Measurements from ENCODE around the gene UBE2H. TPM values are rescaled to one million over a fixed set of nuclear protein-coding genes. Genes with fewer than 3 reads are reported as not detected.

Gene UBE2H
- total RNA-seq, 1 experiment from 2014 or later: 128 TPM

DNA sequence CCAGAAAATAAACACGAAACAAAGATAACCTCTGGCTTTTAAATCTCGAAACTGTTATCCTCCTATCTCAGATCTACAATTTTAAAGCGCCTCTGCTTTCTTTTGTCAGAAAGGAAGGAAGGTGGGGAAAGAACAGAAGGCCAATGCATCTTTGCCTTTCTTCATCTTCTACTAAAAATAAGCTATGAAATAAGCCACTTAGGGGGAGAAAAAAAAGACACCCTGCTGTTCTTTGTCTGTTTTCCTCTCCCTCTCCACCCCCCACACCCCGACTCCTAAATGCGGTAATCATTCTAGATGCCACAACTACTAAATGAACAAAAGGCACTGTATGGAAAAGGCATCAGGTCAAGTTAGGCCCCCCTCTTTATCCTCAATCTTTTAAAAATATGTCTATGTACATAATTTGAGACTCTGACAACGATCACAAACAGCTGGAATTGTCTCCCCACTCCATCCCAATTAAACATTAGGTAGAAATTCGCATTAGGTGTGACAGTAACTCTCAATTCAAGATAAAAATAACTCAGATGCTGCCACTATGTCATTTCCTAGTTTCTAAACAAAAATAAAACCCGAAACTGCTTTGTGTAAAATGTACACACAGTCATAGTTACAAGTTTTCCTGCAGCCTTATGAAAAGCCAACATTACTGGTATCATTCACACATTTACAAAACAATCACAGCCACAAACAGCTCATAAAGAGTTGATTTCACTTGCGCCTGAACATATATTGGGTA, 2.4 kb downstream of the UBE2H start:
- peaks cover 1% of the 10 kb centered on the region for H3K4me1 Mint-ChIP-seq (ENCODE audit: insufficient read depth, unreplicated experiment)
- no TSS peak for BruUV-seq (replicated peaks)
- no peak overlapping the region for H3K27ac Mint-ChIP-seq (ENCODE audit: low read depth, unreplicated experiment)
- TF ChIP-seq, protein P1, sequence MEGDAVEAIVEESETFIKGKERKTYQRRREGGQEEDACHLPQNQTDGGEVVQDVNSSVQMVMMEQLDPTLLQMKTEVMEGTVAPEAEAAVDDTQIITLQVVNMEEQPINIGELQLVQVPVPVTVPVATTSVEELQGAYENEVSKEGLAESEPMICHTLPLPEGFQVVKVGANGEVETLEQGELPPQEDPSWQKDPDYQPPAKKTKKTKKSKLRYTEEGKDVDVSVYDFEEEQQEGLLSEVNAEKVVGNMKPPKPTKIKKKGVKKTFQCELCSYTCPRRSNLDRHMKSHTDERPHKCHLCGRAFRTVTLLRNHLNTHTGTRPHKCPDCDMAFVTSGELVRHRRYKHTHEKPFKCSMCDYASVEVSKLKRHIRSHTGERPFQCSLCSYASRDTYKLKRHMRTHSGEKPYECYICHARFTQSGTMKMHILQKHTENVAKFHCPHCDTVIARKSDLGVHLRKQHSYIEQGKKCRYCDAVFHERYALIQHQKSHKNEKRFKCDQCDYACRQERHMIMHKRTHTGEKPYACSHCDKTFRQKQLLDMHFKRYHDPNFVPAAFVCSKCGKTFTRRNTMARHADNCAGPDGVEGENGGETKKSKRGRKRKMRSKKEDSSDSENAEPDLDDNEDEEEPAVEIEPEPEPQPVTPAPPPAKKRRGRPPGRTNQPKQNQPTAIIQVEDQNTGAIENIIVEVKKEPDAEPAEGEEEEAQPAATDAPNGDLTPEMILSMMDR (IDR thresholded peaks at IDR 0.05; ENCODE audit: unreplicated experiment): no peak
- no peaks in the 10 kb centered on the region for H3K9me3 Mint-ChIP-seq (ENCODE audit: unreplicated experiment)
- H3K27me3 Mint-ChIP-seq (ENCODE audit: insufficient read depth, unreplicated experiment): no peaks in the 10 kb centered on the region
- ChIA-PET POLR2A (interaction anchor here (0.8 to 9.6 kb wide), 25 partner anchors 10 to 338 kb away, joined by 3 to 187 read pairs (median 9); partner anchors contain the start of gene KLHDC10), CTCF (interaction anchor here (0.5 to 6.3 kb wide), 8 partner anchors 9 to 744 kb away, joined by 3 to 47 read pairs (median 6); no protein-coding TSS in a partner anchor)
- intact Hi-C loops (cut with micrococcal nuclease): loop anchor here (2.0 to 5.0 kb wide), 2 partner anchors 98 to 120 kb away; no protein-coding TSS in a partner anchor
- peak; percentile 38 for DNase-seq (ENCODE audit: unreplicated experiment)
- peaks cover 16% of the 10 kb centered on the region for H3K36me3 Mint-ChIP-seq (ENCODE audit: insufficient read depth, unreplicated experiment)
- H3K4me3 Mint-ChIP-seq (ENCODE audit: unreplicated experiment): no peak overlapping the region

DNA sequence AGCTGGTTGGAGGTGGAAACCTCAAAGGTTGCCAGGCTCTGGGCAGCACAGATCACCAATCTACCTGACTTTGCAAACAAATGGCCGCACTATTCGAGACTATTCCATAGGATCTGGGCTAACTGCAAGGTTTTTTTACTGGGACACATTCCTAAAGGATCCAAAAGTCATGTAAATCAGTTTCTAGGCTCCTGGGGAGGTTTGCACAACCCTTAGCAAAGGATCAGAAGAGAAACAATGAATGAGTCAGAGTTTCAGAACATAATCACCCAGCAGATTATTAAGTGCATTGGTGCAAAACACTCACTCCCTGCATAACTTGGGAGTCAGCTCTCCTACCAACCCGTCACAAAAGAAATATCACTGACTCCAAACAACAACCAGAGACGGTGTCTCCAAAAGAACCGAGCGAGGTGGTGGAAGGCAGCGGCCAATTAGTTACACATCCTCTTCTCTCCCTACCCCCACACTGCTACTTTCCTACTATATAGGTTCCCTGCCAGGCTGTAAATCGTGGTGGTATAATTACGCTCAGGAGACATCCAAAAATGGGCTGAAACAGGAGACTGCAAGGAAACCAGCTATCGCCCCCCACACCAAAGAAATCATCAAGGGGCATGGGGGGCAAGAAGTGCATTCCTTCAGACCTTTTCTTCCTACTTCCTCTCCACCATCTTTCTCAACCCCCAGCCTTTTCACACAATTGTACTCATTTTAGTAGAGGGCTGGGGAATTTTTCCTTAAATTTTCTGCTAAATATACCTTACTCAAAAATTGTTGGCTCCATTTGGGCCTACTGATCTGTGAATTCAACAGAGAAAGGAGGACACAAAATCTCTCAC, 3.2 kb downstream of the UBE2H start:
- TSS peak; percentile 87 for BruUV-seq (replicated peaks)
- Mint-ChIP-seq H3K9me3 (ENCODE audit: unreplicated experiment) (no peaks in the 10 kb centered on the region), H3K36me3 (ENCODE audit: insufficient read depth, unreplicated experiment) (peaks cover 24% of the 10 kb centered on the region), H3K4me3 (ENCODE audit: unreplicated experiment) (no peak overlapping the region), H3K4me1 (ENCODE audit: insufficient read depth, unreplicated experiment) (no peaks in the 10 kb centered on the region), H3K27ac (ENCODE audit: low read depth, unreplicated experiment) (no peak overlapping the region), H3K27me3 (ENCODE audit: insufficient read depth, unreplicated experiment) (no peaks in the 10 kb centered on the region)
- TF ChIP-seq, protein P1 (IDR thresholded peaks at IDR 0.05; ENCODE audit: unreplicated experiment): no peak
- ChIA-PET CTCF (interaction anchor here (0.6 to 6.3 kb wide), 10 partner anchors 9 to 358 kb away, joined by 3 to 47 read pairs (median 4); no protein-coding TSS in a partner anchor), POLR2A (interaction anchor here (0.7 to 9.6 kb wide), 41 partner anchors 10 to 1009 kb away, joined by 3 to 187 read pairs (median 7); partner anchors contain the start of gene KLHDC10)
- DNase-seq (ENCODE audit: unreplicated experiment): peak; percentile 92
- intact Hi-C loops (cut with micrococcal nuclease): loop anchor here (1.0 to 5.0 kb wide), 3 partner anchors 35 to 119 kb away; no protein-coding TSS in a partner anchor

DNA sequence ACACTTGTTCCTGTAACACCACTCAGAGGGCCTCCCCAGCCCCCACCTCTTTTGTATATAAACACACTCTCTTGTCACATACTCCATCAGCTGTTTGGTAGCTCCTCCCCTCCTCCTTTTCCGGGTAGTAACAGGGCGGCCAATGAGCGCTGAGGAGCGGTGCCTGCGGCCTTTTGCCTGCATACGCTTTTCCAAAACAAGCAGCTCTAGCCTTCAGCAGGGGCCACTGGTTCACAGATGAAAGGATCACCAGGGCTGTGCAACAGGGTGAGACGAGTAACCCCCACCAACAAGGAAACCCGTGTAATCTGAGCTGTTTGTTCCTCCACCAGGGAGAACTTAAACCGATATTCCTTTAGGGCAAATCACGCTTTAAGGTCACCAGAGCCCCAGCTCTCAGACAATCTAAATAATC, 3.9 kb downstream of the UBE2H start:
- ChIA-PET CTCF (interaction anchor here (0.5 to 6.3 kb wide), 9 partner anchors 10 to 284 kb away, joined by 3 to 47 read pairs (median 4); no protein-coding TSS in a partner anchor), POLR2A (interaction anchor here (0.5 to 9.6 kb wide), 40 partner anchors 10 to 1010 kb away, joined by 3 to 187 read pairs (median 6); partner anchors contain the start of gene KLHDC10)
- Mint-ChIP-seq H3K9me3 (ENCODE audit: unreplicated experiment) (no peaks in the 10 kb centered on the region), H3K36me3 (ENCODE audit: insufficient read depth, unreplicated experiment) (peaks cover 30% of the 10 kb centered on the region), H3K27me3 (ENCODE audit: insufficient read depth, unreplicated experiment) (no peaks in the 10 kb centered on the region), H3K4me3 (ENCODE audit: unreplicated experiment) (no peak overlapping the region), H3K4me1 (ENCODE audit: insufficient read depth, unreplicated experiment) (no peaks in the 10 kb centered on the region), H3K27ac (ENCODE audit: low read depth, unreplicated experiment) (no peak overlapping the region)
- peak; percentile 92 for DNase-seq (ENCODE audit: unreplicated experiment)
- TF ChIP-seq, protein P1 (IDR thresholded peaks at IDR 0.05; ENCODE audit: unreplicated experiment): no peak
- intact Hi-C loops (cut with micrococcal nuclease): loop anchor here (1.0 kb wide), 1 partner anchor 35 kb away; no protein-coding TSS in a partner anchor
- no TSS peak for BruUV-seq (replicated peaks)
